NCI-H82 (cell line): ENCODE measurements around the gene KANK3.
"Not testable (repeated sequence)": the region's sequence is repeated elsewhere in the genome, so short reads cannot be mapped to it uniquely, and the experiment has no call there.

ENCODE experiments used
- DNase-seq: peaks from one replicate; lab custom pipeline; 2025; lab: John Stamatoyannopoulos, UW

The KANK3 gene

DNA sequence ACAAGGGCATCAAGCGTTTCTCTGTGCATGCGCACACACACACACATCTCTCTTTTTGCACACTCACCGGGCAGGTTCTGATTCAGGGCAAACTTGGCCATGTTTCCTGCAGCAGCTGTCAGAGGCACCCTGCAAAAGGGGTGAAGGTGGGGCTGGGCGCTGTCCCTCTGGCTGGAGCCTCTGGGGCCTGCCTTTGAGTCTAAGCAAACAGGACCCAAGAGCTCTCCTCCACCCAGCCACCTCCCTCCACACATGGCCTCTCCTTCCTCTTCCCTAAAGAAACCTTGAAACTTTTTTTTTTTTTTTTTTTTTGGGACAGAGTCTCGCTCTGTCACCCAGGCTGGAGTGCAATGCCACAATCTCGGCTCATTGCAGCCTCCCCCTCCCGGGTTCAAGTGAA lies 5.3 kb downstream of the KANK3 start:
- DNase-seq = no peak

DNA sequence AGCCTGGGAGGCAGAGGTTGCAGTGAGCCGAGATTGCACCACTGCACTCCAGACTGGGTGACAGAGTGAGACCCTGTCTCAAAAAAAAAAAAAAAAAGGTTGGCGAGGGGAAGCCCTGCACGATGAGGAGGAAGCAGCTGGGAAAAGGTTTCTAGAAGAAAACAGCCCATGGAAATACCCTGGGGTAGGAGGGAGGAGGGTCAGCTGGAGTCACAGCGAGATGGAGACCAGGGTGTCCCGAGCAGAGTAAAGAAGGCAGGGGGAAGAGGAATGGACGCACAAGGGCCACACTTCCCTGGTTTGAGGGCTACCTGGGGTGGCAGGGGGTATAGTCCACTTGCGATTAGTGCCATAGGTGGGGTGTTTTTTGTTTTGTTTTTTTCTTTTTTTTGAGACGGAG lies 6.4 kb downstream of the KANK3 start:
- DNase-seq = no peak

DNA sequence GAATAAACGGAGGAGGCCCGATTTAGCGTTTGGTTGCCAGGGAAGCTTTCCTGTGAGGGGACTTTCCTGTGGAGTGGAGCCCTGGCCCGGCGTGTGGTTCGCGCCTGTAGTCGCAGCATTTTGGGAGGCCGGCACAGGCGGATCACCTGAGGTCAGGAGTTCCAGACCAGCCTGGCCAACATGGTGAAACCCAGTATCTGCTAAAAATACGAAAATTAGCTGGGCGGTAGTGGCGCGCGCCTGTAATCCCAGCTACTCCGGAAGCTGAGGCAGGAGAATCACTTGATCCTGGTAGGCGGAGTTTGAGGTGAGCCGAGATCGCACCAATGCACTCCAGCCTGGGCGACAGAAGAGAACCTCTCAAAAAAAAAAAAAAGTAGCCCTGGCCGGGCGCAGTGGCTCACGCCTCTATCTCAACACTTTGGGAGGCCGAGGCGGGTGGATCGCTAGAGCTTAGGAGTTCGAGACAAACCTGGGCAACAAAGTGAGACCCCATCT lies 6.9 kb downstream of the KANK3 start:
- DNase-seq = peak; percentile 38

DNA sequence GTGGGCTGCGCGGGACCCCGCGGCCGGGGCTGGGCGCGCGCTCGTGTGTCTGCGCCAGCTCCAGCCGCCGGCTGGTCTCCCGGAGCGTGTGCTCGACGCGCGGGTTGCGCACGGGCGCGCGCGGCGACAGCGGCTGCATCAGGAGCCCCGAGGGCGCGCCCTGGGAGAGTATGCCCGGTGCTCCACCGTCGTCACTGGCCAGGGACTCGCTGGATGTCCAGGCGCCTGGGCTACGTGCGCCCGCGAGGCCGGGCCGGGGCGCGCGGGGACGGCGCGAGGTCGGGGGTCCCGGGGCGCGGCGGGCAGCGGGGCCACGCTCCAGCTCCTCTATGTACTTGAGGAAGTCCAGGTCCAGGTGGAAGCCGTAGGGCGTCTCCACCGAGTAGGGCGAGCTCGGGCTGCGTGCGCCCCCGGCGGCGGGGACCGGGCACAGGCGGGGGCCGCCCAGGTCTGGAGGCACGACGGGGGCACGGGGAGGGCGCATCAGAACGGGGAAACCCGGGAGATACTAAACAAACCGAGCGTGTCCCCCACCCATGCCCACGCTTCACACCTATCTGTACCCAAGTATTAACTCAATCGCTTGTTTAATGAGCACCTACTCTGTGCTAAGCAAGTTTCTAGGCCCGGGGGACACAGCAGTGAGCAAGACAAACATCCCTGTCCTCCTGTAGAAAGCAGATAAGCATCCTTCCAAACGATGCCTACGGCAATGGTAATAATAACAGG lies 7.6 kb downstream of the KANK3 start:
- peak; percentile 52 for DNase-seq

DNA sequence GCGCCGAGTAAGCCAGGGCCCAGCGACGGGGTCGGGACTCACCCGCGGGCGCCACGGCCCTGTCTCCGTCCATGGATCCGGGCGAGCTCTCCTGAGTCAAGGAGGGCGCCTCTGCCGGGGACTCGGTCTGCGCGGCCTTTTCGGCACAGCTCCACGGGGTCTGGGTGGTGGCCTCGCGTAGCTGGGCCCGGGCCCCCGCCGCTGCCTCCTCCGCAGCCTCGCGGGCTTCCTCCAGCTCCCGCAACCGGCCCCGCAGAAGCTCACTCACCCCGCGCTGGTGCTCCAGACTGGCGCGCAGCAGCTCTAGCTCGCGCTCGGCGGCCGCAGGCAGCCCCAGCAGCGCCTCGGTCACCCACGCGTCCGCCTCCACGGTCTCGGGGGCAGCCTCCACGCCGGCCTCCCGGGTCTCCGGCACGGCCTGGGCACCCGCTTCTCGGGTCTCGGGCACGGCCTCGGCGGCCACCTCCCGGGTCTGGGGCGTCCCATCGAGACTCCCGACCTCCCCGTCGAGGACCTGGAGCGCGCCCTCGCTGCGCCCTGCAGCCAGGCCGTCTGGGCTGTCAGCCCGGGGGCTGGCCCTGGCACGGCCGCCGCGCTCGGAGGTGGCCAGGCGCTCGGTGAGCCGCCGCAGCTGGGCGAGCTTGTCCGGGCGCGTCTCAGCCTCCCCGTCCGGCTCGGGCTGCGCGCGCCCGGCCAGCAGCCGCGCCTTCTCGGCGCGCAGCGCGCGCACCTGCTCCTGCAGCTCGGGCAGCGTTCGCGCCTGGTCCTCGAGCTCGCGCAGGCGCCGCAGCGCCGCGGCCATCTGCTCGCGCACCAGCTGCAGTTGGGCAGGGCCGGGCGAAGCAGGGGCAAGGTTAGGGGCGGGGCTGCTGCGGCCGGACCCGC lies 8.4 kb downstream of the KANK3 start:
- DNase-seq = peak; percentile 77

DNA sequence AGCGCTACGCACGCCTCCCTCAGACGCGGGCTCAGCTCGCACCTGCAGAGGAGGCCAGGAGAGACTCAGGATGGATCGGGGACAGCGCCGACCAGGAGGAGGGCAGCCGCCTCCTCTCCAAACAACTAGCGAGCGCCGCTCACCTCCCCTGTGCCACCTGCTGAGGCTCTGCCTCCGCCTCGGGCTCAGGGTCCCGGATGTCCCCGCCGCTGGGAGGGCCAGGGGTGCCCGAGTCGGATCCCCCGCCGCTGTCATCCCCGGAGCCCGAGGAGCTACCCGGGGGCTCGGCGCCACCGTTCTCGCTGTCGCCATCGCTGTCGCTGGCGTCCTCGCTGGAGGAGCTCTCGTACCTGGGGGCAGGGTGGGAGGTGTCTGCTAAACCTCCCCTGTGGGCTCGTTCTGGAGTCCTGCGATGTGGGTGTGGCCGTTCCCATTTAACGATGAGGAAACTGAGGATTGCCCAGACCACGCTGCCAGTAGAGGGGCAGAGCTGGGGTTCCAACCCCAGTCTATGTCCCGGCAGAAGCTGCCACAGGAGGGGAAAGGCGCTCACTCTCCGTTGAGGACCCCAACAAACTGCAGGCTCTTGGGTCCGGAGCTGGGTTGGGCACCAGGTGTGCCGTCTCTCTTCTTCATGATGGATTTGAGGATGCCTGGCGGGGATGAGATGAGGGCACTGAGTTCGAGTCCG lies 9.2 kb downstream of the KANK3 start:
- DNase-seq = no peak

DNA sequence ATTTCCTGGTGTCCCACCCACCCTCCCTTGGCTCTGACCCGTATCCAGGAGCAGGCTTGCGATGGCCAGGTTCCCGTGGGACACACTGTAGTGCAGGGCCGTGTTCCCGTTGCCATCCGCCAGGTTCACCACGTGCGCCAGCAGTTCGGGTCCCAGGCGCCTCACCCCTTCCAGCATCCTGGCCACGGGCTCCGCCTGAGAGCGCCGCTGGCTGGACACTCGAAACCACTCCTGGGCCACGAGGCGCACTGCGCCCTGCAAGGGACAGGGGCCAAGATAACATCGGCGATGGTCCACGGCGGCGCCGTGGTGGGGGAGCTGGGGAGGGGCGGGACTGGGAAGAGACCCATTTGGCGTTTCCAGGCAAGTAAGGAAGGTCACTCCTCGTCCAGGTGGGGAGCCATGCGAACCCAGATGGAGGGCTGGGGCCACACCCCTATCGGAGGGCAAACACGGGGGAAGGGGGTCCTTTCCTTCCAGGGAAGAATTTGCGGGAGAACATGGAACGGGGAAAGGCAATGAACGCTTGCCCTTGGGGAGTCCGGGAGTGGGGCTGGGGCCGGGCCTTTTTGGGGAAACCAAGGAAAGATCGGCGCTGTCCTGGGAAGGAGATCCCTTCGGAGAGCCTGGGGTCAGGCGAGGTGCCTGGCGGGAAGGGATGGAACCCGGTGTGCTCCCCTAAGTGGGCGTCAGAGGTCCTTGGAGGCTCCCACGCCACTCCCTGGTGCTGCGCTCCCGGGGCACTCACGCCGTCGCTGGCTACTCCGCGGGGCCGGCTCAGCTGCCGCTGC lies 9.9 kb downstream of the KANK3 start:
- DNase-seq = no peak

DNA sequence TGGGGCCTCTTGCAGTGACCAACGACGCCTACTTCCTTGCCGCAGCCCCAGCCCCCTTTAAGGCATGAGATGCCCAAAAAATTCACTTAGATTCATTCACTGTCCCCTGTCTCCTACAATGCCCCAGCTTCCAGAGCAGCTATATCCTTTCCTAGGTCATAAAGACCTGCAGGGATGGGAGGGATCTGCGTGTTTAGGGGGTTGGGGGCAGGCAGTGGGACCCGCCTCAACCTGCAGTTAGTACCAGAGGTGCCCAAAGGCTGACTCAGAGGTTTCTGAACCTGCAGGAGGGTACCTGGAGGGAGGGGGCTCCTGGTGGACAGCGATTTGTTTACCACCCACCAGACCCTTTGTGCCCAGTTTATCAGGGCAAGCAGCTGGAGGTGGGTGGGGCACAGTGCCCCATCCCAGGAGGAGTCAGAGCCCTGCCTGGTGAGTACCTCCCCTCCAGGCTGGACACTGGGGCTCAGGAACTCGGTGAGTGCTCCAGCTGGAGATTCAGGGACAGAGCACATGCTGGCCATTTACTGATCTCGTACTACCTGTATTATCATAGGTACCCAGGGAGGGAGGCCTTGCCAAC lies 11.7 kb downstream of the KANK3 start:
- no peak for DNase-seq

DNA sequence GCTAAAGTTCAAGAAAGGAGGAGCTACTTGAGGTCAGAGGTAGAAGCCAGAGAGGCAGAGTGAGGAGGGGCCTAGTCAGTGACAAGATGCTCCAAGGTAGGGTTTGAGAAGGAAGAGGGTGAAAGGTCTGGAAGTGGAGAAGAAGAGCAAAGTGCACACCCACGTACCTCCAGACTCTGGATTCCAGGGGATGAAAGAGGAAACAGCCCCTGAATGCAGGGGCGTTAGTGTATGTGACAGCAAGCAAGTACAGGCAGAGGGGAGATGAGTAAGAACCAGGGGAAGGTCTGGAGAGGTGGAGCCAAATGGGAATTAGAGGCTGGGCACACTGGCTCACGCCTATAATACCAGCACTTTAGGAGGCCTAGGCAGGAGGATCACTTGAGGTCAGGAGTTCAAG lies 13.1 kb downstream of the KANK3 start:
- DNase-seq = no peak

DNA sequence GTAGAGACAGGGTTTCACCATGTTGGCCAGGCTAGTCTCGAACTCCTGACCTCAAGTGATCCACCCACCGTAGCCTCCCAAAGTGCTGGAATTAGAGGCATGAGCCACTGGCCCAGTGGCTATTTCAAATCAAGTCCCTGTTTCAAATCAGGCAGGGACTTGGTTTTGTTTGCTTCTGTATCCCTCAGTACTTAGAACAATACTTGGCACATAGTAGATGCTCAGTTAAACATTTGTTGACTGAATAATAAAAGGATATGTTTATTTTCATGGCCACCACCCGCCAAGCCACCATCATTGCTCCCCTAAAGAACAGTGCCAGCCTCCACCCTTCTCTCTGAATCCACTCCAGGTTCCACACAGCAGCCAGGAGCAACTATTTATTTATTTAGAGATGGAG lies 17.6 kb downstream of the KANK3 start:
- no peak for DNase-seq

DNA sequence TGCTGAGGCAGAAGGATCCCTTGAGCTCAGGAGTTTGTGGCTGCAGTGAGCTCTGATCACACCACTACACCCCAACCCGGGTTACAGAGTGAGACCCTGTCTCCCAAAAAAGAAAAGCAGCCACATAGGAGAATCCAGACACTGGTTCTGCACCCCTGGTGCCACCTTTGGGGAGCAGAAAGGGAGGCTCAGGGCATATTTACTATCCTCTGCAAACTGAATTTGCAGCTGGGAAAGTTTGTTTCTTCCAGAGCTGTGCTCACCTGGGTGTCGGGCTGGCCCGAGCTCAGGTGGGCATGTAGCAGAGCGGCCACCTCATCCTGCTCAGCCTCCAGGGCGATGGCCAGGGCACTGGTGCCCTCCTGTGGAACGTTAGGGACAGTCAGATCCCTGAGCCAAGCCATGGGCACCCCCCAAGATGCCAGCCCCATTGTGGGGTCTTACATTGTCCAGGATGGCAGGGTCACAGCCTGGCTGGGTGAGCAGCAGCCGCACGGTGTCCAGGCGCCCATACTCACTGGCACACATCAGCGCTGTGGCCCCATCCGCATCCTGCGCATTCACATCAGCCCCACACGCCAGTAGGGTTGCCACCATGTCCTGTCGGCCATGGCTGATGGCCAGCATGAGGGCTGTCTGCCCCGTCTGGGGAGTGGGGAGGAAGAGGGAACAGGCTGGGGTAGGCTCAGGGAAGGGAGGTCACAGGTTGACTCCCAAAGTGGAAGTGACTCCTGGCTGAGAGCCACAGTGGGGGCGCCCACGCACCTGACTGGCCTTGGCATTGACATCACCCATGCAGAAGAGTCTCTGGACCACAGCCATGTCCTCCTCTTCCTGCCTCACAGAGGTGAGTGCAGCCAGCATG lies 18.6 kb downstream of the KANK3 start:
- DNase-seq = peak; percentile 48

DNA sequence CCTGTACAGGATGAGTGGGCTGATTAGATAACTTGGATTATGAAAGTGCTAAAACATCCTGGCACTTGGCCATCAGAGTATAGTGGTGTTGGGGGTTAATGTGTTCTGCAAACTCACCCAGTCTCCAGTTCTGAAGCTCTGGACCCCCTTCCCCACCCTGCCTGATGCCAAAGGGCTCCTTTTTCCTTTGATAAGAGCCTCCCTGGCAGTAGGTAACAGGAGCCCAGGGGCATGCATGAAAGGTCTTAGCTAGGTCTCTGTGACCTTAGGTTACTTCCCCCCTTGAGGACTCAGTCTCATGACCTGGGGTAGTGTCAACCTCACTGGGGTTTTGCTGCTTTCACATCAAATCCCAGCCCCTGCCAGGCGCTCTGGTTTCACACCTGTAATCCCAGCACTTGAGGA lies 19.3 kb downstream of the KANK3 start:
- DNase-seq = no peak

DNA sequence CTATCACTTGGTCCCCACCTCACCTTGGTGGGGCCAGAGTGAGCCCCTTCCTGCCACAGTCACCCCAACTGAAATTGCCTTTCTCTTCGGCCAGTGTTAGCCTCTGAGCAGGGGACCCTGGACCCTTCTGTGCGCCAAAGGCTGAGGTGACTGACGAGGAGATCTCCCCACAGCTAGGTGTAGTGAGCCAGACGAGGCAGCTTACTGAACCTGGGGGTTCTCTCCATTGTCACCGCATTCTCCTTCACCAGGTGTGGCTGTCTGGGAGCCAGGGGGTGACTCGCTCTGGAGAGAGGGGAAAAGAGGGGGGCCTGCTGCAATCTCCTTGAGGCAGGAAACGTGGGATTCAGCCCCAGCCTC lies 20.4 kb downstream of the KANK3 start:
- no peak for DNase-seq

DNA sequence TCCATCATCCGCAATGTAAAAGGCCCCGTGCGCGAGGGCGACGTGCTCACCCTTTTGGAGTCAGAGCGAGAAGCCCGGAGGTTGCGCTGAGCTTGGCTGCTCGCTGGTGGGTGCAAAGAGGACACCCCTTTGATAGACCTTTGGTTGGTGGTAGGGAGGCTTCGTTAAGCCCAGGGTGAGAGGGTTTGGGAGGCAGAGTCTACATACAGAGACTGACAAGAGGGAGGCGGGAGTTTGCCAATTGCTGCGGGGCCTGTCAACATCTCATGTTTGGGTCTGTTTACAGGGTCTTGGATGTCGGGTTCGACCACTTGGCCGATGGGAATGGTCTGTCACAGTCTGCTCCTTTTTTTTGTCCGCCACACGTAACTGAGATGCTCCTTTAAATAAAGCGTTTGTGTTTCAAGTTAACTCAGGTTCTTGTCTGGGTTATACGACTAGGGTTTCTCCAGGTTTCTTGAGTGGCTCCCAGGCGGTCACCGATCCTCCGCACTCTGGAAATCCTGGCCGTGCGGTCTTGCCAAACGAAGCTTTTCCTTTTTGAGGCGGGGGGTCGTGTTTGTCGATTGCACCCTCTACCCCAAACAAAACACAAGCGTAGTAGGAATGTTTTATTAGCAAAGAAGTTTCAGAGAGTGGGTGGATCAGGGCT lies 20.9 kb downstream of the KANK3 start:
- DNase-seq = no peak

DNA sequence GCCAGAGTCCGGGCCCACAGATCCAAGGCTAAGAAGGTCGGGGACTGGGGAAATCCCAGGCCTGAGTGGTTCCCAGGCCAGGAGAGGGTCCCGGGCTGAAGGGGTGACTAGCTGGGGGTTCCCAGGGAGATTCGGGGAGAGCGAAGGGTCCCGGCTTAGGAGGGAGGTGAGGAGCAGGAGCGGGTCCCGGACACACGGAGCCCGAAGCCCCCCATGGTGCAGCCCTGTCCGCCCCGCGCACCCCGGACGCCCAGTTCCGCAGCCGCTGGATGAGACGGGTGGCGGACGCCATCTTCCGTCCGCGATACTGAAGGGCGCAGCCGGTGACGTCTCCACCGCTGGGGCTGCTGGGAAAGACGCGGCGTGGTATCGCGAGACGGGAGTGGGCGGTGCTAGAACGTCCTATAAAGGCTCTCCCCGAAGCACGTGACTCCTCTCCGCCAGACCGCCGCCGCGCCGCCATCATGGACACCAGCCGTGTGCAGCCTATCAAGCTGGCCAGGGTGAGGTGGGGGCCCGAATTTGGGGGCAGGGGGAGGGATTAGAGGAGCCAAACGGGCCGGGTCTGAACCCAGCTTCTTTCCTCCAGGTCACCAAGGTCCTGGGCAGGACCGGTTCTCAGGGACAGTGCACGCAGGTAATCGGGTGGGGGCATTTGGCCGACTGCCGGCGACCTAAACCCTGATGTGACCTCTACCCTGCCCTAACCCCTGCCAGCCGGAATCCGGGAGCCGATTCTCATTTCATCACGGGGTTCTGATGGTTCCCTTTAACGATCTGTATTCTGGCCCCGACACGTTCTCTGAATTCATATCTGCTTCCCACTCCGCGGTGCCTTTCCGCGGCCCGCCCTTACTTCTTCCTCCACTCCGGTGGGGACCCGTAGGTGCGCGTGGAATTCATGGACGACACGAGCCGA lies 21.7 kb downstream of the KANK3 start, which contains the start of the genes NDUFA7 and RPS28:
NDUFA7 (minus strand) TSS at position 309 of the 919 bp plus-strand sequence; CDS start at position 292, 17 bp downstream.
RPS28 (plus strand) TSS at position 430 of the 919 bp plus-strand sequence; CDS start at position 465, 35 bp downstream.
- DNase-seq = peak; percentile 96

DNA sequence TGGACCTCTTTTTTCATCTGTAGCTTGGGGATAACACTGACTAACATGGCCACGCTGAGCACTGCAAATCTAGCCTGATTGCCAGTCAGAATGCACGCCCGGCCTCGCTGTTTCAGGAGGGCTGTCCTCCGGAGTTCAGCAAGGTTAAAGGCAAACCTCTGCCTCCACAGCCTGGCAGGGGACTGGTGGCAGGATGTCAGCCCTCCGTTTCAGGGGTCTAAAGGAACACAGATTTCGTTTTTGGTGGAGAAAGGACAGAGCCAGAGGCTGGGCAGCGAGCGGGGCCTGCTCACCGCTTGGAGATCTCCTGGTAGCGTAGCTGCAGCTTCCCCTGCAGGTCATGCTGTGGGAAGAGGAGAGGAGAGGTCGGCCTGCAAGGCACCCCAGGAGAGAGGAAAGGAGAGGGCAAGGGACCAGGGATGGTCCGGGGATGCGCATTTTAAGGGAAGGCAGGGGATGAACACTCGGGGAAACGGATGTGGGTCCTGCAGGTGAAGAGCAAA lies 22.4 kb downstream of the KANK3 start:
- no peak for DNase-seq

DNA sequence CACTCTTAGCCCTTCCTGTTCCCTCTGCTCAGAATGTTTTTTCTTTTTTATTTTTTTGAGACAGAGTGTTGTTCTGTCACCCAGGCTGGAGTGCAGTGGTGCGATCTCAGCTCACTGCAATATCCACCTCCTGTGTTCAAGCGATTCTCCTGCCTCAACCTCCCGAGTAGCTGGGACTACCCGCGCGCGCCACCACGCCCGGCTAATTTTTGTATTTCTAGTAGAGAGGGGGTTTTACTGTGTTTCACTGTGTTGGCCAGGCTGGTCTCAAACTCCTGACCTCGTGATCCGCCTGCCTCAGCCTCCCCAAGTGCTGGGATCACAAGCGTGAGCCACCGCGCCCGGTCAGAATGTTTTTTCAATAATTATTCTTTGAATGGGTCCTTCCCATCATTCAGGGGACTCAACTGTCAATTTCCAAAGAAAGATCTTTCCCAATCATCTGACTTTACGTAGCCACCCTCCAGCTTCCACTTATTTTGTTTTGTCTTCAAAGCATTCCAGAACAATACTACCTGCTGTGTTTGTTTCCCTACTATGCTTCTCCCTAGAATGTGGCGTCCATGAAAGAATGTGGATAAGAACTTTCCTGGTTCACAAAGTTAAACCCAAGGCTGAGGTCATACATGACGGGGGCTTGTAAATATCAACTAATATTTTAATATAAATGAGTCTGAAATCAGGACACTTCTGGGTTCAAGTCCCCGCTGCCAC lies 23.1 kb downstream of the KANK3 start:
- DNase-seq = no peak

DNA sequence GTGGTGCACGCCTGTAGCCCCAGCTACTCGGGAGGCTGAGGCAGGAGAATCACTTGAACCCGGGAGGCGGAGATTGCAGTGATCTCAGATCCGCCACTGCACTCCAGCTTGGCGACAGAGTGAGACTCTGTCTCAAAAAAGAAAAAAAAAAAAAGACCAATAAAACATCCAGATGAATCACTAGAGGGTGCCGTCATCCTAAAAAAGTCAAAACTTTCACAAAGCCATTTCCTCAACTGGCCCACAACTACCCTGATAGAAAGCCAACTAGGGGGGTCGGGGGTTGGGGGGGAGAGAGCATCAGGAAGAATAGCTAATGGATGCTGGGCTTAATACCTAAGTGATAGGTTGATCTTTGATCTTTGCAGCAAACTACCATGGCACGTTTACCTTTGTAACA lies 24.2 kb downstream of the KANK3 start:
- DNase-seq = not testable (repeated sequence)
